PFSK-1 (cell line): ENCODE measurements around the gene METTL26.

Experiments used
- POLR2AphosphoS5 ChIP-seq: IDR thresholded peaks from 2 replicates; pipeline ENCODE4 v1.6.1; 2012; ENCODE audit warnings: low read depth, mild to moderate bottlenecking, control low read depth, low read length, moderate library complexity
- SIN3A ChIP-seq: IDR thresholded peaks from 2 replicates; pipeline ENCODE4 v1.6.1; 2012; ENCODE audit warnings: mild to moderate bottlenecking, low read length, moderate library complexity, borderline replicate concordance; ENCODE audit not compliant: insufficient read depth
- TAF1 ChIP-seq: IDR thresholded peaks from 2 replicates; pipeline ENCODE4 v1.6.1; 2012; ENCODE audit warnings: low read length, control low read depth, borderline replicate concordance; ENCODE audit not compliant: insufficient read depth

- TF ChIP-seq POLR2AphosphoS5, result no peak
- TF ChIP-seq SIN3A, result no peak; the same call in 1 of the 2 replicates
- TF ChIP-seq TAF1, result no peak
Observed at GRCh38 chr16:589658-590187, 46.4 kb downstream of the METTL26 start, which contains the start of gene RAB40C.
